Measurements from ENCODE around the gene ZFAND3.

DNA sequence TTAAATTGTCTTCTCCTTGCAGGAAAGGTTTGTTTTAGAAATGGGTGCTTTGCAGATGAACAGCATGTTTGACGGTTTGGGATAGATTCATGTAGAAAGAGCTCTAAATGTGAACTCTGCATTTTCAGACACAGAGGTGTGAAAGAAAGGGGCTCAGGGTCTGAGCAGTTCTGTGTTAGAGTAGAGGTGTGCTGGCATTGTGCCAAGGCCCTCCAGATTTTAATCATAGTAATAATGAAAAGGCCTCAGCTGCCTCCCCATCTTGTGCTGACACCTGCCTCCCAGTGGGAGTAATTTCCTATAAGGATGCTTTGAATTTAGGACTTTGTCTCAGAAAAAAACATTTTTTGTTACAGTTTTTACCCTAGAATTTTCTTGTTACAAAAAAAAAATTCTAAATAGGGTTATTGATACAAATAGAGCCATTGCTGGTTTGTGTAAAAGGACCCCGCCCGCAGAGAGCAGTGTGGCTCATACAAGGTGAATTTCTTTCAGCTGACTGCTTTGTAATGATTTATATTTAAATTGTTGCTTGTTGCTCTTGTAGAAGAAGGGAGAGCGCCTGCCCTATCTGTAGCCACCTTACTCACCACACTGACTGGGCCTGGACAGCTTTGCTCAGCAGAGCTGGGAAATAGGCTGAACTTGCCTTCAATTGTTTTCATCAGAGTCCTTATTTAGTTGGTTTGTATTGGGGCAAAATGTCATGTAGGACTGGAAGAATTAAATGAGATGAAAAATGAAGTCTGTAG, 294.5 kb downstream of the ZFAND3 start:
- TF ChIP-seq, protein P1, sequence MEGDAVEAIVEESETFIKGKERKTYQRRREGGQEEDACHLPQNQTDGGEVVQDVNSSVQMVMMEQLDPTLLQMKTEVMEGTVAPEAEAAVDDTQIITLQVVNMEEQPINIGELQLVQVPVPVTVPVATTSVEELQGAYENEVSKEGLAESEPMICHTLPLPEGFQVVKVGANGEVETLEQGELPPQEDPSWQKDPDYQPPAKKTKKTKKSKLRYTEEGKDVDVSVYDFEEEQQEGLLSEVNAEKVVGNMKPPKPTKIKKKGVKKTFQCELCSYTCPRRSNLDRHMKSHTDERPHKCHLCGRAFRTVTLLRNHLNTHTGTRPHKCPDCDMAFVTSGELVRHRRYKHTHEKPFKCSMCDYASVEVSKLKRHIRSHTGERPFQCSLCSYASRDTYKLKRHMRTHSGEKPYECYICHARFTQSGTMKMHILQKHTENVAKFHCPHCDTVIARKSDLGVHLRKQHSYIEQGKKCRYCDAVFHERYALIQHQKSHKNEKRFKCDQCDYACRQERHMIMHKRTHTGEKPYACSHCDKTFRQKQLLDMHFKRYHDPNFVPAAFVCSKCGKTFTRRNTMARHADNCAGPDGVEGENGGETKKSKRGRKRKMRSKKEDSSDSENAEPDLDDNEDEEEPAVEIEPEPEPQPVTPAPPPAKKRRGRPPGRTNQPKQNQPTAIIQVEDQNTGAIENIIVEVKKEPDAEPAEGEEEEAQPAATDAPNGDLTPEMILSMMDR (IDR thresholded peaks at IDR 0.05) = no peak
- no peak for TF ChIP-seq EZH2 (IDR thresholded peaks at IDR 0.05; ENCODE audit: borderline replicate concordance, insufficient read depth, low read depth, low read length, poor library complexity, severe bottlenecking)
